ENCODE results near the gene SPEG.

SPEG gene

DNA sequence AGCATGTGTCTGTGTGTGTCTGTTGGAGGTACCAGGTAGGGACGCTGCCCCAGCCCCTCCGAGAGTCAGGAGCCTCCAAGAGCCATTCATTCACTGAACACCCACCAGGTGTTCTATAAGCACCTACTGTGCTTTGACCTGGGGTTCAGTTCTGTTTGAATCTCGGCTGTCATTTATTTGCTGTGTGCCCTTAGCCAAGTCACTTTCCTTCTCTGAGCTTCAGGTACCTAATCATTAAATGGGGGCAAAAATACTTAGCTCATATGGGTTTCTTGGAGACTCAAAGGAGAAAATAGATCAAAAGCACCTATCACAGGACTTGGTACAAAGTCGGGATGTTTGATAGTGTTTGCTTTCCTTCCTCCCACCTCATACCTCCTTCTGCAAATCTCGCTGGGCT, 92.8 kb downstream of the SPEG start:
- TF ChIP-seq SPI1 (IDR thresholded peaks at IDR 0.05; ENCODE audit: low read depth, low read length) (no peak), POU2F2 (IDR thresholded peaks at IDR 0.05; ENCODE audit: low read depth, low read length) (no peak), POLR2AphosphoS5 (IDR thresholded peaks at IDR 0.05; ENCODE audit: low read depth, low read length) (no peak), PAX5 (IDR thresholded peaks at IDR 0.05; ENCODE audit: insufficient read depth, low read length, severe bottlenecking) (no peak), POLR2A (IDR thresholded peaks at IDR 0.05; ENCODE audit: low read depth, low read length) (no peak), TAF1 (IDR thresholded peaks at IDR 0.05; ENCODE audit: low read depth, low read length) (no peak)
- no peak for FAIRE-seq
- no peak for DNase-seq (ENCODE audit: insufficient read length, low spot score)

DNA sequence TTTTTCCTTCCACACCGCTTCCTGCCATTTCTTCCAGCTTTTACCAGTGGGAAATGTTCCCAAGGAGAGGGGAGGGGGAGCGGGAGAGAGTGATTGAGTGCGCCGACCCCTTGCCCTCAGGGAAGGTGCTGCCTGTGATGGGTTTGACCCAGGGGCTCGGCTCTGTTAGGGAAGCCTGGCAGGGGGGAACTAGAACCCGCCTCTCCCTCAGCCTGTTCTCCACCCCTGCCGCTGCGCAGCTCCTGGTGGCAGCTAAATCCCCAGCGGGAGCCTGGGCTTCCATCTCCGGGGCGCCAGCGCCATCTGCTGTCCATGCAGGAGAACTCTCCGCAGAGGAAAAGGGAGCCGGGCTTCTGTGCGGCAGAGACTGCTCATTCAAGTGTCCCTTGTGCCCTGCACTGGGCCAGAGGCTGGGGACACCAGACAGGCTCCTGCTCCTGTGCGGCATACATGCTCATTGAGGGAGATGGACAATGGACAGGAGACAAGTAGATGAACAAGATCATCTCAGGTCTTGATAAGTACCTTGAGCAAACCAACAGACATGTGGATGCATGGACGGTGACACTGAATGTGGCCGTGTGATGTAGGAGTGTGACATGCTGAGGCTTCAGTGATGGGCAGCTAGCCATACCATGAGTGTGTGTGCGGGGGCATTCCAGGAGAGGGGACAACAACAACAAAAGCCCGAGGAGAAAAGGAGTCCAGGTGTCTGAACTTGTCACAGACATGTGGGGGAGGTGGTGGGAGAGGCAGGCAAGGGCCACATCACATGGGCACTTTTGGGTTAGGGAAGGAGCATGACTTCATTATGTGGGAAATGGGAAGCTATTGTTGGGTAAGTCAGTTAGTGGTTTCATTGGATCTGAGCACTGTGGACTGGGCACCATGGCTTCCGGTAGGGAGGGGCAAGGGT, 95.7 kb downstream of the SPEG start:
- DNase-seq (ENCODE audit: insufficient read length, low spot score): peak; percentile 96
- peak; percentile 81 for FAIRE-seq
- TF ChIP-seq PAX5 (IDR thresholded peaks at IDR 0.05; ENCODE audit: insufficient read depth, low read length, severe bottlenecking) (no peak), SPI1 (IDR thresholded peaks at IDR 0.05; ENCODE audit: low read depth, low read length) (no peak), TAF1 (IDR thresholded peaks at IDR 0.05; ENCODE audit: low read depth, low read length) (no peak), POU2F2 (IDR thresholded peaks at IDR 0.05; ENCODE audit: low read depth, low read length) (no peak), POLR2A (IDR thresholded peaks at IDR 0.05; ENCODE audit: low read depth, low read length) (no peak), POLR2AphosphoS5 (IDR thresholded peaks at IDR 0.05; ENCODE audit: low read depth, low read length) (no peak)

DNA sequence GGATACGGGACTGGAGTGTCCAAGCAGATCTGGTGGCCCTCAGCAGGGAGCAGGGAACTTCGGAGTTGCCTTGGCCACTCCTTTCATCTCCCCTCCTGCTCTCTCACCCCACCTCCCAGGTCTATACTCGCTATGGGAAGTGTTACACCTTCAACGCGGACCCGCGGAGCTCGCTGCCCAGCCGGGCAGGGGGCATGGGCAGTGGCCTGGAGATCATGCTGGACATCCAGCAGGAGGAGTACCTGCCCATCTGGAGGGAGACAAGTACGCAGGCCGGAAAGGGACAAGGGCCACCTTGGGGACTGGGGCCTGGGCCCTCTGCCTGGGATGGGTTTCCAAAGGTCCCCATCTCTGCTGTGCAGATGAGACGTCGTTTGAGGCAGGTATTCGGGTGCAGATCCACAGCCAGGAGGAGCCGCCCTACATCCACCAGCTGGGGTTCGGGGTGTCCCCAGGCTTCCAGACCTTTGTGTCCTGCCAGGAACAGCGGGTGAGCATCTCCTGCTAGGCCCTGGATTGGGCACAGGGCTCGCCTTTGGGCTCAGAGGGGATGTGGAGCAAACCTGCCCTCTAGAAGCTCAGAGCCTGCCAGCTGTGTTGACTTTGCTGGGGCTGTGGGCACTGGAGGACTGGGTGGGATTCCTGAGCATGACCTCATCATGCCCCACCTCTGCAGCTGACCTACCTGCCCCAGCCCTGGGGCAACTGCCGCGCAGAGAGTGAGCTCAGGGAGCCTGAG, 97.2 kb downstream of the SPEG start:
- TF ChIP-seq TAF1 (IDR thresholded peaks at IDR 0.05; ENCODE audit: low read depth, low read length): no peak
- no peak for DNase-seq (ENCODE audit: insufficient read length, low spot score)
- FAIRE-seq: no peak

DNA sequence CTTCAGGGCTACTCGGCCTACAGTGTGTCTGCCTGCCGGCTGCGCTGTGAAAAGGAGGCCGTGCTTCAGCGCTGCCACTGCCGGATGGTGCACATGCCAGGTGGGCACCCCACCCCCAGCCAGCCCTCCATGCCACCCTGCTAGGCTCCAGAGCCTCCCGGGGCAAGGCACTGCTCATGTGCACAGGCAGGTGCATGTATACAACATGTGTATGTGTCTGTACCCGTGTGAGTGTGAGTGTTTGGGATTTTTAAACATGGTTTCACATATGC, 97.7 kb downstream of the SPEG start:
- TF ChIP-seq POLR2AphosphoS5 (IDR thresholded peaks at IDR 0.05; ENCODE audit: low read depth, low read length) (no peak), POU2F2 (IDR thresholded peaks at IDR 0.05; ENCODE audit: low read depth, low read length) (no peak), TAF1 (IDR thresholded peaks at IDR 0.05; ENCODE audit: low read depth, low read length) (no peak), SPI1 (IDR thresholded peaks at IDR 0.05; ENCODE audit: low read depth, low read length) (no peak), POLR2A (IDR thresholded peaks at IDR 0.05; ENCODE audit: low read depth, low read length) (no peak), PAX5 (IDR thresholded peaks at IDR 0.05; ENCODE audit: insufficient read depth, low read length, severe bottlenecking) (no peak)

DNA sequence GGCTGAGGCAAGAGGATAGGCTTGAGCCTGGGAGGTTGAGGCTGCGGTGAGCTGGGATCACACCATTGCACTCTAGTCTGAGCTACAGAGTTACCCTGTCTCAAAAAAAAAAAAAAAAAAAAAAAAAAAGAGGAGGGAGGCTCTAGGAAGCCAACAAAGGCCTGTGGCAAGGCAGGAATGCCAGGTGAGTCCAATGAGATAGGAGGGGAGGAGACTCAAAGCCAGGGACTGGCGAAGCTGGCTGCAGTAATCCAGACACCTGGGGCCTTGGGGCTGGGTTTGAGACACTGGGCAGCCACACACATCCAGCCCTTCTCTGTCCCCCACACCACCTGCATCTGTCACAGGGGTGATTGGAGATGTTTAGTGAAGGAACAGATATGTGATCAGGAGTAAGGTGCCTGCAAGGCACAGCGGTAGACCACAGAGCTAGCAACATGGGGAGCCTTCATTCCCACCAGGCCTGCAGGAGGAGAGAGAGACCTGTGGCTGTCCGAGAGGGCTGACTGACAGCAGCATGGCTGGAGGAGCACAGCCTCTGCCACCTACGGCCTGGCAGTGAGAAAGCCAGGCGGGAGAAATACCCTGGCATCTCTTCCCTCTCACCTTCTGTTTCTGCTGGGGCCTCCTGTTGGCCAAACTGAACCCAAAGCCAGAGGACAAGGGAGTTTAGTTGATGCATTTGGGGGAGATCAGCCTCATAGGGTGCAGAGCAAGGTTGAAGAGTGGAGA, 99.5 kb downstream of the SPEG start:
- TF ChIP-seq POU2F2 (IDR thresholded peaks at IDR 0.05; ENCODE audit: low read depth, low read length) (no peak), TAF1 (IDR thresholded peaks at IDR 0.05; ENCODE audit: low read depth, low read length) (no peak), PAX5 (IDR thresholded peaks at IDR 0.05; ENCODE audit: insufficient read depth, low read length, severe bottlenecking) (no peak), SPI1 (IDR thresholded peaks at IDR 0.05; ENCODE audit: low read depth, low read length) (no peak), POLR2A (IDR thresholded peaks at IDR 0.05; ENCODE audit: low read depth, low read length) (no peak), POLR2AphosphoS5 (IDR thresholded peaks at IDR 0.05; ENCODE audit: low read depth, low read length) (no peak)
- no peak for FAIRE-seq
- no peak for DNase-seq (ENCODE audit: insufficient read length, low spot score)

More for the DNA sequence above, 97.7 kb downstream of the SPEG start:
- FAIRE-seq (no peak), DNase-seq (ENCODE audit: insufficient read length, low spot score) (no peak)

DNA sequence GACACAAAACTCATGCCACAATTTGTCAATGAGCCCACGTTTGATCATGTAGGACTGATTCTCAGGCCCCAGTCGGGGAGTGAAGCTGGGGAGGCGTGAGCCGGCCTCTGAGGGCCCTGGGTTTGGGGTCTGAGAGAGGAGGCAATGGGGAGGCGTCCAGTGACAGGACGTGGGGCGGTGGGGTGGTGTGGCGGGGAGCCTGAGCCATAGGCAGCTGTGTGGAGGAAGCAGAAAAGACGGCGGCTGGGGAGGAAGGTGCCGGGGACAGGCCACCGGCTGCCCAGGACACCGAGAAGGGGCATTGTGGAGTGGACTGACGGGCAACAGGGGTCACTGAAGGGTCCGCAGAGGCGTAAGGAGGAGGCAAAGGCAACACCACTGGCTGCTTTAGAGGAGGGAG, 101.8 kb downstream of the SPEG start:
- FAIRE-seq: no peak
- TF ChIP-seq POLR2A (IDR thresholded peaks at IDR 0.05; ENCODE audit: low read depth, low read length): no peak
- no peak for TF ChIP-seq PAX5 (IDR thresholded peaks at IDR 0.05; ENCODE audit: insufficient read depth, low read length, severe bottlenecking)
- TF ChIP-seq SPI1 (IDR thresholded peaks at IDR 0.05; ENCODE audit: low read depth, low read length): no peak
- TF ChIP-seq POU2F2 (IDR thresholded peaks at IDR 0.05; ENCODE audit: low read depth, low read length): no peak
- TF ChIP-seq POLR2AphosphoS5 (IDR thresholded peaks at IDR 0.05; ENCODE audit: low read depth, low read length): no peak
- TF ChIP-seq TAF1 (IDR thresholded peaks at IDR 0.05; ENCODE audit: low read depth, low read length): no peak

DNA sequence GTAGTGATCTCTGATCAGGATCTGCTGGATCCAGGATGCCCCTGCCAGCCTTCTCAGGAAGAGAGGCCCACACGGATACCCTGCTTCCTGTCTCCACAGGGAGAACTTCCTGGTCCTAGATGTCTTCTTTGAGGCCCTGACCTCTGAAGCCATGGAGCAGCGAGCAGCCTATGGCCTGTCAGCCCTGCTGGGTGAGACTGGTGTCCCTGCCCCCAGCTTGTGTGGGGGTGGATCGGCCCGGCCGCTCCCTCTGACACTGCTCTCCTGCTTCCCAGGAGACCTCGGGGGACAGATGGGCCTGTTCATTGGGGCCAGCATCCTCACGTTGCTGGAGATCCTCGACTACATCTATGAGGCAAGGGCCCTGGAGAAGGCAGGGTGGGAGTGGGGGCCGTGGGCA, 102.3 kb downstream of the SPEG start:
- DNase-seq (ENCODE audit: insufficient read length, low spot score): no peak
- TF ChIP-seq POLR2A (IDR thresholded peaks at IDR 0.05; ENCODE audit: low read depth, low read length): no peak
- no peak for TF ChIP-seq SPI1 (IDR thresholded peaks at IDR 0.05; ENCODE audit: low read depth, low read length)
- TF ChIP-seq POU2F2 (IDR thresholded peaks at IDR 0.05; ENCODE audit: low read depth, low read length): no peak
- TF ChIP-seq TAF1 (IDR thresholded peaks at IDR 0.05; ENCODE audit: low read depth, low read length): no peak
- no peak for TF ChIP-seq PAX5 (IDR thresholded peaks at IDR 0.05; ENCODE audit: insufficient read depth, low read length, severe bottlenecking)
- no peak for TF ChIP-seq POLR2AphosphoS5 (IDR thresholded peaks at IDR 0.05; ENCODE audit: low read depth, low read length)
- FAIRE-seq: no peak

More for the DNA sequence above, 101.8 kb downstream of the SPEG start:
- no peak for DNase-seq (ENCODE audit: insufficient read length, low spot score)

DNA sequence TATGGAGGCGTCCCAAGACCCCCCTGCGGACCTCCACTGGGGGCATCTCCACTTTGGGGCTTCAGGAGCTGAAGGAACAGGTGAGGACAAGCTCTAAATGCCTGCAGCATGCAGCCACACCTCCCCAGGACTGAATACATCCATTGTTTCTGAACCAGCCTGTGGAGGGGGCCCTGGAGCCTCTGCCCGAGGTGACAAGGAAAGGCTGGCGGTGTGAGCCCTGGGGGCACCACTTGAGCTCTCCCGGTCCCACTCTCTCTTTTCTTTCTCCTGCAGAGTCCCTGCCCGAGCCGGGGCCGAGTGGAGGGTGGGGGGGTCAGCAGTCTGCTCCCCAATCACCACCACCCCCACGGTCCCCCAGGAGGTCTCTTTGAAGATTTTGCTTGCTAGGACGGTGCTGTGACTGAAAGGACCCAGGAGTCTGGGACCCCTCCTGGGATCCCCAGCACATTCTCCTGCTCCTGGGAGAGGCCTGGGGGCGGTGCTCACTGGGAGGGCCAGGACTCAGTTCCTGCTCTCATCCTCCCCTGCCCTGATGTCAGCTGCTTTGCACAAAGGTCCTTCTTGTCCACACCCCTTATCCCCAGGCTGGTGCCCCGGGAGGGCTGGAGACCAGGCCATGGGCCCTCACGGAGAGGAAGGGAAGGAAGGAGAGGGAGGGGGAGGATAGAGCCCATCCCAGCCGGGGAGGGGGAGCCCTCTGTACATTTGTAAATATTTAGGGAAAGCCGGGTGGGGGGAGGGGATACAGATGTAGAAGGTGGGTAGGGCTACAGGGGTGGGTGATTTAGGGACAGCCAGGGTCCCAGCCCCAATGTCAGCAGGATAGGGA, 103.2 kb downstream of the SPEG start:
- DNase-seq (ENCODE audit: insufficient read length, low spot score): no peak
- TF ChIP-seq POLR2AphosphoS5 (IDR thresholded peaks at IDR 0.05; ENCODE audit: low read depth, low read length): no peak
- no peak for FAIRE-seq

DNA sequence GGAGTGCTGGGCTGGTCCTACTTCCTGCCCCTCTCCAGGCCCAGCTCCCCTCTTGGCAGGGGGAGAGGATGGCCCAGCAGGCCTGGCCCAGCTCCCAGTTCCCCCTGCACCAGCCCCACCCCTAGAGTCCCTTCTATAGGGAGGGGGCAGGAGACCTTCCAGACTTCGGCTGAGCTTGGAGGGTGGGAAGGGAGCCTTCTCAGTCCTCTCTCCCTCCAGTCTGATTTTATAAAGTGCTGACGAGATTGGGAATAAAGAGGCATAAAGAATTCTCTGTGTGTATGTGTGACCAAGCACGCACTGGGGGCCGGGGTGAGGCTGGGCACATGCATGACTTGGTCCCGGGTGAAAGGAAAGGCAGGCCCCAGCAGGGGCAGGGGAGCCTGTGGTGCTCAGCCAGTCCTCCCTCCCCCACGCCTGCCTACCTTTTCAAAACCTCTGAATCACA, 103.9 kb downstream of the SPEG start:
- no peak for FAIRE-seq
- TF ChIP-seq PAX5 (IDR thresholded peaks at IDR 0.05; ENCODE audit: insufficient read depth, low read length, severe bottlenecking) (no peak), POLR2AphosphoS5 (IDR thresholded peaks at IDR 0.05; ENCODE audit: low read depth, low read length) (no peak)
- no peak for DNase-seq (ENCODE audit: insufficient read length, low spot score)
